Measurements from ENCODE around the gene GNB1.

The GNB1 gene

GRCh38 chr1:1877865-1878436 lies 12.9 kb downstream of the GNB1 start:
- DNase-seq (ENCODE audit: low spot score): no peak
- TF ChIP-seq CTCF (IDR thresholded peaks at IDR 0.05; ENCODE audit: borderline replicate concordance, control extremely low read depth, extremely low read depth, insufficient read depth, missing control alignments): no peak
- in situ Hi-C loops (cut with MboI; ENCODE audit: low sequenced_read_pairs, unreplicated experiment): no loop called here

GRCh38 chr1:1876335-1876930 lies 14.5 kb downstream of the GNB1 start:
- DNase-seq (ENCODE audit: low spot score): no peak
- TF ChIP-seq CTCF (IDR thresholded peaks at IDR 0.05; ENCODE audit: borderline replicate concordance, control extremely low read depth, extremely low read depth, insufficient read depth, missing control alignments): no peak
- in situ Hi-C loops (cut with MboI; ENCODE audit: low sequenced_read_pairs, unreplicated experiment): no loop called here

GRCh38 chr1:1875932-1876331 lies 15.0 kb downstream of the GNB1 start:
- in situ Hi-C loops (cut with MboI; ENCODE audit: low sequenced_read_pairs, unreplicated experiment): no loop called here
- TF ChIP-seq CTCF (IDR thresholded peaks at IDR 0.05; ENCODE audit: borderline replicate concordance, control extremely low read depth, extremely low read depth, insufficient read depth, missing control alignments): no peak
- DNase-seq (ENCODE audit: low spot score): no peak

GRCh38 chr1:1874901-1875300 lies 16.0 kb downstream of the GNB1 start:
- no peak for TF ChIP-seq CTCF (IDR thresholded peaks at IDR 0.05; ENCODE audit: borderline replicate concordance, control extremely low read depth, extremely low read depth, insufficient read depth, missing control alignments)
- DNase-seq (ENCODE audit: low spot score): no peak
- in situ Hi-C loops (cut with MboI; ENCODE audit: low sequenced_read_pairs, unreplicated experiment): no loop called here

GRCh38 chr1:1873186-1873585 lies 17.7 kb downstream of the GNB1 start:
- TF ChIP-seq CTCF (IDR thresholded peaks at IDR 0.05; ENCODE audit: borderline replicate concordance, control extremely low read depth, extremely low read depth, insufficient read depth, missing control alignments): no peak
- DNase-seq (ENCODE audit: low spot score): peak; percentile 7
- in situ Hi-C loops (cut with MboI; ENCODE audit: low sequenced_read_pairs, unreplicated experiment): no loop called here

GRCh38 chr1:1872329-1872994 lies 18.4 kb downstream of the GNB1 start:
- no peak for TF ChIP-seq CTCF (IDR thresholded peaks at IDR 0.05; ENCODE audit: borderline replicate concordance, control extremely low read depth, extremely low read depth, insufficient read depth, missing control alignments)
- DNase-seq (ENCODE audit: low spot score): peak; percentile 6
- in situ Hi-C loops (cut with MboI; ENCODE audit: low sequenced_read_pairs, unreplicated experiment): no loop called here
